PC-9 (cell line): ENCODE data around the gene AKAP13.

Experiments used
- CTCF ChIP-seq: fragments of 200-600 bp; sonication (generic); conservative IDR thresholded peaks from 2 replicates; pipeline ENCODE4 v1.6.1; 2017; ENCODE audit warnings: mixed run types, antibody characterized with exemption, mild to moderate bottlenecking, moderate library complexity
- EZH2 ChIP-seq: fragments of 200-600 bp; sonication (generic); IDR thresholded peaks from 2 replicates; pipeline ENCODE4 v1.8.0; 2017; ENCODE audit warnings: antibody characterized with exemption, low read depth

GRCh38 chr15:85793641-85794597 is 413.5 kb downstream of the AKAP13 start:
- no peak for TF ChIP-seq CTCF
- TF ChIP-seq EZH2 = no peak
